ENCODE results near the gene ETS1.

DNA sequence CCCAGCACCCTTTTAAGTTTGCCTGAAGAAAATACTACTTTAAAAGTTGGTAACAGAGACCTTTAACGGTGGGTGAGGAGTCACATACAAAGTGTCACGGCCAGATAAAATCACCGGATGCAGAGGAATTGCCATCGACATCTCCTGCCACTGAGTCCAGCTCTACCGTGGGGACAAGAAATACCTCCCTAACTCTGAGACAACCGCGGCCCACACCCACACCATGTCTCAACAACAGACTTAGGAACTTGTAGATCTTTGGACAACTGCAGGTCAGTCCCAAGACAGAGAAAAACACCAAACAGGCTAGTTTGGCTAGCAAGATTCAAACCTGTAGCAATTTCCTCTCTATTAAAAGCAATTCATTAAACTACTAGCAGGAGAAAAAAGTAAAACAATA is 669 bp downstream of the ETS1 start:
- TF ChIP-seq, protein P1, sequence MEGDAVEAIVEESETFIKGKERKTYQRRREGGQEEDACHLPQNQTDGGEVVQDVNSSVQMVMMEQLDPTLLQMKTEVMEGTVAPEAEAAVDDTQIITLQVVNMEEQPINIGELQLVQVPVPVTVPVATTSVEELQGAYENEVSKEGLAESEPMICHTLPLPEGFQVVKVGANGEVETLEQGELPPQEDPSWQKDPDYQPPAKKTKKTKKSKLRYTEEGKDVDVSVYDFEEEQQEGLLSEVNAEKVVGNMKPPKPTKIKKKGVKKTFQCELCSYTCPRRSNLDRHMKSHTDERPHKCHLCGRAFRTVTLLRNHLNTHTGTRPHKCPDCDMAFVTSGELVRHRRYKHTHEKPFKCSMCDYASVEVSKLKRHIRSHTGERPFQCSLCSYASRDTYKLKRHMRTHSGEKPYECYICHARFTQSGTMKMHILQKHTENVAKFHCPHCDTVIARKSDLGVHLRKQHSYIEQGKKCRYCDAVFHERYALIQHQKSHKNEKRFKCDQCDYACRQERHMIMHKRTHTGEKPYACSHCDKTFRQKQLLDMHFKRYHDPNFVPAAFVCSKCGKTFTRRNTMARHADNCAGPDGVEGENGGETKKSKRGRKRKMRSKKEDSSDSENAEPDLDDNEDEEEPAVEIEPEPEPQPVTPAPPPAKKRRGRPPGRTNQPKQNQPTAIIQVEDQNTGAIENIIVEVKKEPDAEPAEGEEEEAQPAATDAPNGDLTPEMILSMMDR (IDR thresholded peaks at IDR 0.05; ENCODE audit: borderline replicate concordance, extremely low read depth, low read length, poor library complexity, severe bottlenecking): no peak
- no peak for TF ChIP-seq EZH2 (IDR thresholded peaks at IDR 0.05; ENCODE audit: borderline replicate concordance, low read depth, low read length, severe bottlenecking)

Data from DND-41 (cell line).